ENCODE results near the gene ATP8A2. TPM values are rescaled to one million over a fixed set of nuclear protein-coding genes. Genes with fewer than 3 reads are reported as not detected.

Gene ATP8A2
- total RNA-seq, 1 experiment from 2014 or later: 5.2 TPM

- H3K36me3 Mint-ChIP-seq: 0 out of 2 replicates have a peak, but pooled peaks cover 3% of the 10 kb centered on the region
- H3K4me1 Mint-ChIP-seq: peaks cover 40% of the 10 kb centered on the region
- ATAC-seq (no peak), DNase-seq (ENCODE audit: low spot score) (no peak)
- ChIA-PET CTCF (no interaction called here), POLR2A (no interaction called here)
- peaks cover 18% of the 10 kb centered on the region for H3K9me3 Mint-ChIP-seq
- no peak for TF ChIP-seq ZNF281 (CRISPR knock-in tag; IDR thresholded peaks at IDR 0.05)
- TF ChIP-seq HMGA2 (CRISPR knock-in tag; IDR thresholded peaks at IDR 0.05): no peak
- TF ChIP-seq FOXK1 (CRISPR knock-in tag; IDR thresholded peaks at IDR 0.05): no peak
- TF ChIP-seq ZNF121 (CRISPR knock-in tag; IDR thresholded peaks at IDR 0.05): no peak
- no peak overlapping the region for H3K4me3 Mint-ChIP-seq
- no peaks in the 10 kb centered on the region for H3K27me3 Mint-ChIP-seq (ENCODE audit: low read depth)
- H3K27ac Mint-ChIP-seq: no peak overlapping the region
Measured at GRCh38 chr13:25768376-25768775, 396.6 kb downstream of the ATP8A2 start.

- Mint-ChIP-seq H3K9me3 (peaks cover 19% of the 10 kb centered on the region), H3K27me3 (ENCODE audit: low read depth) (no peaks in the 10 kb centered on the region), H3K4me3 (no peak overlapping the region), H3K4me1 (peaks cover 37% of the 10 kb centered on the region), H3K36me3 (0 out of 2 replicates have a peak, but pooled peaks cover 3% of the 10 kb centered on the region), H3K27ac (no peak overlapping the region)
- POLR2A ChIA-PET: no interaction called here
- CTCF ChIA-PET: no interaction called here
- TF ChIP-seq JUN (CRISPR knock-in tag; IDR thresholded peaks at IDR 0.05): no peak
- TF ChIP-seq ZNF232 (CRISPR knock-in tag; IDR thresholded peaks at IDR 0.05): no peak
- no peak for TF ChIP-seq SMAD3 (CRISPR knock-in tag; IDR thresholded peaks at IDR 0.05; ENCODE audit: borderline replicate concordance)
- no peak for TF ChIP-seq FOXP1 (CRISPR knock-in tag; IDR thresholded peaks at IDR 0.05; ENCODE audit: borderline replicate concordance)
- no peak for TF ChIP-seq ZNF121 (CRISPR knock-in tag; IDR thresholded peaks at IDR 0.05)
- no peak for TF ChIP-seq ZBTB21 (CRISPR knock-in tag; IDR thresholded peaks at IDR 0.05; ENCODE audit: borderline replicate concordance)
- no peak for TF ChIP-seq HMGXB4 (CRISPR knock-in tag; IDR thresholded peaks at IDR 0.05)
- TF ChIP-seq ESRRA (CRISPR knock-in tag; IDR thresholded peaks at IDR 0.05; ENCODE audit: borderline replicate concordance): no peak
- TF ChIP-seq SOX15 (CRISPR knock-in tag; IDR thresholded peaks at IDR 0.05): no peak
- no peak for TF ChIP-seq ZBTB43 (CRISPR knock-in tag; IDR thresholded peaks at IDR 0.05)
- no peak for TF ChIP-seq ZNF671 (CRISPR knock-in tag; IDR thresholded peaks at IDR 0.05)
- no peak for TF ChIP-seq CDX4 (CRISPR knock-in tag; IDR thresholded peaks at IDR 0.05; ENCODE audit: borderline replicate concordance)
- no peak for TF ChIP-seq ETV6 (CRISPR knock-in tag; IDR thresholded peaks at IDR 0.05)
- TF ChIP-seq ZNF416 (CRISPR knock-in tag; IDR thresholded peaks at IDR 0.05): no peak
- no peak for TF ChIP-seq CTCF (IDR thresholded peaks at IDR 0.05)
- ATAC-seq (no peak), DNase-seq (ENCODE audit: low spot score) (no peak)
Measured at GRCh38 chr13:25768838-25769237, 397.1 kb downstream of the ATP8A2 start.

Measured in WTC11 (cell line).